GM13976 (cell line): Measurements from ENCODE around the gene TMEM240.

Source experiments
- DNase-seq: peaks from one replicate; pipeline ENCODE4 v3.0.0; 2012; ENCODE audit warnings: low spot score
- in situ Hi-C: fragments of 300-500 bp; cut with MboI; formaldehyde crosslinking; loops from one replicate; pipeline ENCODE4 v1.12.0; 2022; ENCODE audit warnings: low sequenced_read_pairs, mixed read lengths, inconsistent platforms; ENCODE audit not compliant: unreplicated experiment
- TF ChIP-seq, protein P1 (sequence below): IDR thresholded peaks from 2 replicates; pipeline ENCODE4 v1.5.1; 2012; ENCODE audit warnings: borderline replicate concordance, mild to moderate bottlenecking; ENCODE audit not compliant: insufficient read depth; ENCODE audit errors: extremely low read depth, missing control alignments, control extremely low read depth

The TMEM240 gene

DNA sequence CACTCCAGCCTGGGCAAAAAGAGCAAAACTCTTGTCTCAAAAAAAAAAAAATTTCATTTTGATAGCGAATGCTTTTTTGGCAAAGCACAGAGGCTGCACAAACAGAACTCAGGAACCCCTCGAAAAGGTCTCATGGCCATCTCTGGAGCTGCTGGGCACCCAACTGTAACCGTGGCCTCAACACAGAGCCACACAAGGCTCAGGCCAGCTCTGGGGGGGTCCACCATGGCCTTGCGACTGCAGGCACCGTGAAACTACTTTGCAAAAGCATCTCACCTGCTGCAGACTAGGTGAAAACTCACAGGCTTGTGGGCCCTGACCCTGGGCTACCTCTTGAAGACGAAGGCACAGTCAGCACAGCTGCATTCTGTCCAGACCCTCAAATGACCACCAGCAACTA lies 16.1 kb upstream of the TMEM240 start:
- TF ChIP-seq, protein P1, sequence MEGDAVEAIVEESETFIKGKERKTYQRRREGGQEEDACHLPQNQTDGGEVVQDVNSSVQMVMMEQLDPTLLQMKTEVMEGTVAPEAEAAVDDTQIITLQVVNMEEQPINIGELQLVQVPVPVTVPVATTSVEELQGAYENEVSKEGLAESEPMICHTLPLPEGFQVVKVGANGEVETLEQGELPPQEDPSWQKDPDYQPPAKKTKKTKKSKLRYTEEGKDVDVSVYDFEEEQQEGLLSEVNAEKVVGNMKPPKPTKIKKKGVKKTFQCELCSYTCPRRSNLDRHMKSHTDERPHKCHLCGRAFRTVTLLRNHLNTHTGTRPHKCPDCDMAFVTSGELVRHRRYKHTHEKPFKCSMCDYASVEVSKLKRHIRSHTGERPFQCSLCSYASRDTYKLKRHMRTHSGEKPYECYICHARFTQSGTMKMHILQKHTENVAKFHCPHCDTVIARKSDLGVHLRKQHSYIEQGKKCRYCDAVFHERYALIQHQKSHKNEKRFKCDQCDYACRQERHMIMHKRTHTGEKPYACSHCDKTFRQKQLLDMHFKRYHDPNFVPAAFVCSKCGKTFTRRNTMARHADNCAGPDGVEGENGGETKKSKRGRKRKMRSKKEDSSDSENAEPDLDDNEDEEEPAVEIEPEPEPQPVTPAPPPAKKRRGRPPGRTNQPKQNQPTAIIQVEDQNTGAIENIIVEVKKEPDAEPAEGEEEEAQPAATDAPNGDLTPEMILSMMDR: no peak
- no peak for DNase-seq
- in situ Hi-C loops: no loop called here

DNA sequence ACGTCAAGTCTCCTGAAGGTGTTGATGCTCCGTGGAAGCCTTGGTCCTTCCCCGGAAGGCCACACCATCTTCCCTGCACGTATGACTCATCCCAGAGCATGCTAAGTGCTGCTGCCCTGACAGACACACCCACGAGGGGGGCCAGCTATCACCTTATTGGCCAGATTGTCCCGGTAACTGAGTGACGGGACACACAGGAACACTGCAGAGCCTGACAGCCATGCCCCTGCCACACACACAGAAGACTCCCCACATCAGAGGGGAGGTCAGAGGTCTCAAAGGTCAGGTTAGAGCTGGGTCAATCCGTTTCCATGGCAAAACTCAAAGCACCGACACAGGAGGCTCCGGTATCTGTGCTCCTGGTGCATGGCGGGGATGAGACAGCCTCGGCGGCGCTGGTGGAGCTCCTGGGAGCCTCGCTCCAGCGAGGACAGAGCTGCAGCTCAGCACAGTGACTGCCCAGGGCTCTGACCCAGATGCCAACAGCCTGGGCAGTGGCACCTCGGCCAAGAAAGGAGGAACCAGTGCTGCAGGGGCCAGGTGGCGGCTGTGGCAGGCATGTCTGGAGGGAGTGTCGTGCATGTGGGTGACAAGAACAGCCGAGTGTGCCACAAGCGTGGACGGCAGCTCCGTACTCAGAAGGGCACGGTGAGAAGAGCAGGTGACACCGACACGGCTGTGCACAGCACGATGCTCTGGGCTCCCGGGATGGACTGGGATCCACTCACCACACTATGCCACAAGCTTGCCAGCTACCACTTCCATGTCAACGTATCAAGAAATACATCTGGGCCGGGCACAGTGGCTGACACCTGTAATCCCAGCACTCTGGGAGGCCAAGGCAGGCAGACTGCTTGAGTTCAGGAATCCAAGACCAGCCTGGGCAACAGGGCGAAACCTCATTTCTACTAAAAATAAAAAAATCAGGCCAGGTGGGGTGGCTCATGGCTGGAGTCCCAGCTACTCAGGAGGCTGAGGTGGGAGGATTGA lies 14.8 kb upstream of the TMEM240 start:
- no peak for DNase-seq
- in situ Hi-C loops: no loop called here
- TF ChIP-seq, protein P1: no peak

DNA sequence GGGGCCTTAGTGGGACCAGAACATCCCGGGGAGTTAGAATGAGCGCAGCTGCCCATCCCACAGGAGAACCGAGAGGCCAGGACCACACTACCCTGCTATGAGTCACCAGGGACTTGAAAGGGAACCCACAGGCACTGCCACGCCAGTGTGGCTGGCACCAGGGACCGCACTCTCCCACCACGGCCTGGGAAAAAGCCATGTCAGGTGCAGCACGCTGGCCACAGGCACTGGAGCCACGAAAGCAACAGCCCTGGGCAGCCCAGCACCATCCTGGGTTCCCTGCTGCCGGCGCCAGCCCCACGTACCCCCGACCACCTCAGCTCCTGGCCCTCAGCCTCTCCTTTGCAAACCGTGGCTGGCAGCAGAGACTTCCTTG lies 14.1 kb upstream of the TMEM240 start:
- in situ Hi-C loops: no loop called here
- TF ChIP-seq, protein P1: no peak
- DNase-seq: no peak

DNA sequence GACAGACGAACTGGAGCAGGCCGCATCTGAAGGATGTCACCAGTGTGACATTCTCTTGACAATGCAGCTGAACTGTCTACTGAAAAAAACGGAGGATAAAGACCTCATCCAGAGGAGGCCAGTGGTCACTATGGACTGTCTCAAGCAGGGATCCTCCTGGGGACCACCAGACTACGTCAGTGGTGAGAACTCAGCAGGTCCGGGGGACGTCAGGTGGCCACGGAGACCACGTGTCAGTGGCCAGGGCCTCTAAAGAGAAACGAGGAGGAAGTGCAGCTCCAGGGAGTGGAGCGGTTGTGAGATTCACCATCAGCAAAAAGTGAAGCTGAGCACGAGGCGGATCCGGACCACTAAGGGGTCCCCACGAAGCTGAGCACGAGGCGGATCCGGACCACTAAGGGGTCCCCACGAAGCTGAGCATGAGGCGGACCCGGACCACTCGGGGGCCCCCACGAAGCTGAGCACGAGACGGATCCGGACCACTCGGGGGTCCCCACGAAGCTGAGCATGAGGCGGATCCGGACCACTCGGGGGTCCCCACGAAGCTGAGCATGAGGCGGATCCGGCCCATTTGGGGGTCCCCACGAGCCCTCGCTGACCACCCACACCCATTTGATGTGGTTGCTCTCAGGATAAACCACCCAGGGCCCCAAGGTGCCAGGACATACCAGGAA lies 13.5 kb upstream of the TMEM240 start:
- TF ChIP-seq, protein P1: no peak
- in situ Hi-C loops: no loop called here
- no peak for DNase-seq

DNA sequence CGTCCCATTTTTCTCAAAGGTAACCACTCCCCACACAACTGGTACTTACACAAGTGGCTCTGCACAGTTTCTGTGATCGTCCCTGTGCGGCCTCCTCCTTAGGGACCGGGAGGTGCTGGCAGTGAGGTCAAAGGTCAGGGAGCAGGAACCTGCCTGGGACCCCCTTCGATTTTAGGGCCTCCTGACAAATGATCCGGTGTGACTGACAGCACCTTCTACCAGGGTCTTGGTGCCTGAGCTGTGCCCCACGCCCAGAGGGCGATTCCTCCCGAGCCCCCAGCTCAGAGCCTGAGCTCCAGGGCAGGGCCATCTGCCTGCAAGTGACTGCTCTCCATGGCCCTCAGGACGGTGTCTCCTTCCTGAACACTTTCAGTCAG lies 11.8 kb upstream of the TMEM240 start:
- in situ Hi-C loops: no loop called here
- DNase-seq: no peak
- TF ChIP-seq, protein P1: no peak

DNA sequence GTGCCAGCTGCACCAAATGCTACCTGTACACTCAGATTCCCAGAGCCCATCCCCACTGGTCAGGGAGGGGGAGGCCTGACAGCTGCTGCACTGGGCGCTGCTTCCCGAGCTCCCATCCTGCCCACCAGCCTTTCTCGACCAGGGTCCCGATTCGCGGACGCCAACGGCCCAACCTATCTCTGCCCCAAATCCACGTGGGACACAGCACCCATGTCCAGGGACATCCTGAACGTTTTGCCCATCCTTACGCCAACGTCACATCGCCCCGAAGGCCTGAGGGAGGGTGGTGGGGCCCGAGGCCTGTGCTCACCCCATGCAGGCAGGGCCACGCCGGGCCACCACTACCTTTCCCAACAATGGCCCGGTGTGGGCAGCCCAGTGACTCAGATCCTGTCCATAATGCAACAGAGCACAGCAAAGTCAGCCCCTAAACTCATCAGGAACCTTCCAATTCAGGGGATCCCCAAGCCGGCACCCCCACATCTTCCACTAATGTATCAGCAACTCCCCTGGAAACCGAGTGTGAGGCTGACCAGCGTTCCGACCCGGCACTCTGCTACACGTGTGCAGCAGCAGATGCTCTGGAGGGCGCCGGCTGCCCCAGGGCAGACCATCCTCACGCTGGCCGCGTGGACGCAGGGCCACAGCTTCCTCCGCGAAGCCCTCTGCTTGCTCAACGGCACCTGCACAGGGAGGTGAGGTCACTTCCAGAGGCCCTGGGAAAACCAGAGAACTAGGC lies 11.3 kb upstream of the TMEM240 start:
- DNase-seq: no peak
- TF ChIP-seq, protein P1: no peak
- in situ Hi-C loops: no loop called here
